Measurements from ENCODE around the gene RELN. TPM values are rescaled to one million over a fixed set of nuclear protein-coding genes. Genes with fewer than 3 reads are reported as not detected.

RELN gene
- total RNA-seq, 1 donor from 2014 or later, result 7.4 TPM

DNA sequence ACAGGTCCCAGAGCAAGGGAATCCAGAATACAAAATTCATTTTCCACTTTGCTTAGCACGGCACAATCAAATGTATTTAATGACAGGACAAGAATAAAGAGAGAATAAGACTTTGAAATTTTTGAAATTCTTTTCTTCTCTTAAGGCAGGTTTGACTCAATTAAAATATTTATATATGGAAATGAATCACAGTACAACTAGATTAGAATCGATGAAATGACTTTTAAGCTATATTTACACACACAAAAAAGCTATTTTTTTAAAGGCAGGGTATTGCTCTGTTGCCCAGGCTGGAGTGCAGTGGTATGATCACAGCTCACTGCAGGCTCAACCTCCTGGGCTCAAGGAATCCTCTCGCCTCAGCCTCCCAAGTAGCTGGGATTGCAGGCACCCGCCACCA is 278.0 kb downstream of the RELN start:
- H3K36me3 ChIP-seq, result no peaks in the 10 kb centered on the region
- DNase-seq (ENCODE audit: extremely low spot score in 2 of 2), result no peak
- H3K27me3 ChIP-seq, result no peaks in the 10 kb centered on the region
- intact Hi-C loops (cut with DNase I), result no loop called here
- H3K9me3 ChIP-seq, result no peaks in the 10 kb centered on the region
- TF ChIP-seq POLR2AphosphoS5 (IDR thresholded peaks at IDR 0.05; ENCODE audit: insufficient read depth in 1 of 2, low read depth in 1 of 2) (no peak), POLR2A (IDR thresholded peaks at IDR 0.05) (no peak), CTCF (IDR thresholded peaks at IDR 0.05) (no peak)
- no peaks in the 10 kb centered on the region for H3K4me1 ChIP-seq
- H3K27ac ChIP-seq, result no peak overlapping the region
- no peak overlapping the region for H3K4me3 ChIP-seq

DNA sequence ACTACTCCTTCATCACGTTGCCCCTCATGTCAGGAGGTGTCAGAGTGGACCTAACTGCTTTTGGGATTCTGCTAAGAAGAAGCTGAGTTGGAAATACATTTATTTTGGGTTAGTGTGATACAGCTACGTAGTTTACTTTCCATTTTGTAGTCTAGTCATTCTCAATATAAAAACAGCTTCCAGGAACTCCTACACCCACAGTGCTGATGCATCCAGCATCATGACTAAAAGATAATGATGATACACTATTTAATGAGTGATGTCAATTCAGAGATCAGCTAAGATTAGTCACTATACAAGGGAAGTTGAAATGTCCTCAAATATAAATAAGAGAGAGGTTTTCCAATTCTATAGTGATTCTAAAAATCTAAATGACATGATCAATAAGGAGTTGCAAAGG is 279.2 kb downstream of the RELN start:
- no peak for DNase-seq (ENCODE audit: extremely low spot score in 2 of 2)
- intact Hi-C loops (cut with DNase I), result no loop called here
- Histone ChIP-seq H3K4me1 (no peaks in the 10 kb centered on the region), H3K9me3 (no peaks in the 10 kb centered on the region), H3K36me3 (no peaks in the 10 kb centered on the region), H3K27ac (no peak overlapping the region), H3K4me3 (no peak overlapping the region), H3K27me3 (no peaks in the 10 kb centered on the region)
- TF ChIP-seq POLR2AphosphoS5 (IDR thresholded peaks at IDR 0.05; ENCODE audit: insufficient read depth in 1 of 2, low read depth in 1 of 2) (no peak), CTCF (IDR thresholded peaks at IDR 0.05) (no peak), POLR2A (IDR thresholded peaks at IDR 0.05) (no peak)

- Histone ChIP-seq H3K9me3 (no peaks in the 10 kb centered on the region), H3K4me1 (no peaks in the 10 kb centered on the region), H3K27ac (no peak overlapping the region), H3K36me3 (no peaks in the 10 kb centered on the region), H3K27me3 (no peaks in the 10 kb centered on the region), H3K4me3 (no peak overlapping the region)
- intact Hi-C loops (cut with DNase I), result no loop called here
- TF ChIP-seq POLR2A (IDR thresholded peaks at IDR 0.05), result no peak
- TF ChIP-seq POLR2AphosphoS5 (IDR thresholded peaks at IDR 0.05; ENCODE audit: insufficient read depth in 1 of 2, low read depth in 1 of 2), result no peak
- no peak for TF ChIP-seq CTCF (IDR thresholded peaks at IDR 0.05)
- DNase-seq (ENCODE audit: extremely low spot score in 2 of 2), result no peak
Measured at GRCh38 chr7:103706805-103707204, 282.7 kb downstream of the RELN start.

DNA sequence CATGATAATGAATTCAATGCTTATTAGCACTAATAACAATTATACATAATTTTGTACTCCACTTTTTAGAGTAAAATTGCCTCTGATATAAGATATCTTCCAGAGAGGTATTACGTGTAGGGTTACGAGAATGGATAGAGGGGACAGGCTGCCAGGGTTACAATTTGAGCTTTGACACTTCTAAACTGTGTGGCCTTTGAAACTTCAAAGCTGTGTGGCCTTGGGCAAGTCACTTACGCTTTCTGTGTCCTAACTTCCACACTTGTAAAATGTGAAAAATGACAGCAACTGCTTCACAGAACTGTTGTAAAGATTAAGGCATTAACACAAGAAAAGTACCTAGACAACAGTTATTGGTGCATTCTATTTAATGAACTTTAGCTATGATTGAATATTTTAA is 283.9 kb downstream of the RELN start:
- H3K36me3 ChIP-seq, result no peaks in the 10 kb centered on the region
- no peak overlapping the region for H3K27ac ChIP-seq
- no peaks in the 10 kb centered on the region for H3K9me3 ChIP-seq
- no peak for DNase-seq (ENCODE audit: extremely low spot score in 2 of 2)
- TF ChIP-seq CTCF (IDR thresholded peaks at IDR 0.05), result no peak
- no peak for TF ChIP-seq POLR2AphosphoS5 (IDR thresholded peaks at IDR 0.05; ENCODE audit: insufficient read depth in 1 of 2, low read depth in 1 of 2)
- H3K27me3 ChIP-seq, result no peaks in the 10 kb centered on the region
- no peaks in the 10 kb centered on the region for H3K4me1 ChIP-seq
- intact Hi-C loops (cut with DNase I), result no loop called here
- H3K4me3 ChIP-seq, result no peak overlapping the region

DNA sequence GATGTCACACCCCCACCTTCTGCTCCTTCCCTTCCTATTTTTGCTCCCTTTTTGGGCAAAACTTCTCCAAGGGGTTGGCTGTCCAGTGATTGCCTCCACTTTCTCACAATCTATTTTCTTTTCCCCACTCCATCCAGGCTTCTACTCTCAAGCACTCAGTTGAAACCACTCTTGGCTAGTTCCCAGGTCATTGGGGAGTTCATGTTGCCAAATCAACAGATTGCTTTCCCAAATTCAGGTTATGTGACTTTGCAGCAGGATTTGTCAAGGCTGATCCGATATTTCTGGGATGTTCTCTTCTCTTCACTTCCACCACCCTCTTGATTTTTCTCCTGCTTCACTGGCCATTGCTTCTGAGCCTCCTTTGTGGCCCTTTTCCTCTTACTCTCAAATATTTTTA is 284.8 kb downstream of the RELN start:
- H3K4me1 ChIP-seq, result no peaks in the 10 kb centered on the region
- DNase-seq (ENCODE audit: extremely low spot score in 2 of 2), result no peak
- H3K27ac ChIP-seq, result no peak overlapping the region
- no peak overlapping the region for H3K4me3 ChIP-seq
- H3K36me3 ChIP-seq, result no peaks in the 10 kb centered on the region
- H3K9me3 ChIP-seq, result no peaks in the 10 kb centered on the region
- no peaks in the 10 kb centered on the region for H3K27me3 ChIP-seq
- TF ChIP-seq POLR2AphosphoS5 (IDR thresholded peaks at IDR 0.05; ENCODE audit: insufficient read depth in 1 of 2, low read depth in 1 of 2) (no peak), CTCF (IDR thresholded peaks at IDR 0.05) (no peak), POLR2A (IDR thresholded peaks at IDR 0.05) (no peak)
- intact Hi-C loops (cut with DNase I), result no loop called here
